ENCODE measurements around the gene AP1S1. TPM values are rescaled to one million over a fixed set of nuclear protein-coding genes. Genes with fewer than 3 reads are reported as not detected.

AP1S1 gene
- total RNA-seq, 1 donor, result 101 TPM

GRCh38 chr7:101156277-101156676 is 2.0 kb downstream of the AP1S1 start:
- peaks cover 3% of the 10 kb centered on the region for H3K27me3 ChIP-seq (ENCODE audit: insufficient read depth, low read length)
- no peak overlapping the region for H3K27ac ChIP-seq (ENCODE audit: low read depth, low read length)
- DNase-seq (ENCODE audit: insufficient read length, low spot score, missing footprints), result peak; percentile 35
- H3K4me2 ChIP-seq (ENCODE audit: insufficient read depth, low read length), result no peak overlapping the region
- H4K20me1 ChIP-seq (ENCODE audit: insufficient read depth, low read length), result peaks cover 20% of the 10 kb centered on the region
- peaks cover 27% of the 10 kb centered on the region for H3K79me2 ChIP-seq (ENCODE audit: insufficient read depth, low read length)
- H2AFZ ChIP-seq (ENCODE audit: low read length), result no peak overlapping the region
- H3K36me3 ChIP-seq (ENCODE audit: insufficient read depth, low read length), result peaks cover 26% of the 10 kb centered on the region
- H3K4me1 ChIP-seq (ENCODE audit: insufficient read depth, low read length), result peaks cover 20% of the 10 kb centered on the region
- no peaks in the 10 kb centered on the region for H3K9me3 ChIP-seq (ENCODE audit: low read depth, low read length)
- TF ChIP-seq CTCF (IDR thresholded peaks at IDR 0.05; ENCODE audit: extremely low read depth, low read depth, low read length), result peak; percentile 28
- no peak overlapping the region for H3K4me3 ChIP-seq (ENCODE audit: insufficient read depth, low read length)

GRCh38 chr7:101156866-101157589 is 2.8 kb downstream of the AP1S1 start:
- H4K20me1 ChIP-seq (ENCODE audit: insufficient read depth, low read length), result peaks cover 24% of the 10 kb centered on the region
- no peak overlapping the region for H3K27ac ChIP-seq (ENCODE audit: low read depth, low read length)
- no peak for TF ChIP-seq CTCF (IDR thresholded peaks at IDR 0.05; ENCODE audit: extremely low read depth, low read depth, low read length)
- no peak overlapping the region for H2AFZ ChIP-seq (ENCODE audit: low read length)
- H3K4me3 ChIP-seq (ENCODE audit: insufficient read depth, low read length), result no peak overlapping the region
- peak; percentile 49 for DNase-seq (ENCODE audit: insufficient read length, low spot score, missing footprints)
- peaks cover 27% of the 10 kb centered on the region for H3K79me2 ChIP-seq (ENCODE audit: insufficient read depth, low read length)
- H3K36me3 ChIP-seq (ENCODE audit: insufficient read depth, low read length), result peaks cover 32% of the 10 kb centered on the region
- peaks cover 20% of the 10 kb centered on the region for H3K4me1 ChIP-seq (ENCODE audit: insufficient read depth, low read length)
- H3K4me2 ChIP-seq (ENCODE audit: insufficient read depth, low read length), result no peak overlapping the region
- peaks cover 3% of the 10 kb centered on the region for H3K27me3 ChIP-seq (ENCODE audit: insufficient read depth, low read length)
- H3K9me3 ChIP-seq (ENCODE audit: low read depth, low read length), result no peaks in the 10 kb centered on the region

- no peak overlapping the region for H2AFZ ChIP-seq (ENCODE audit: low read length)
- TF ChIP-seq CTCF (IDR thresholded peaks at IDR 0.05; ENCODE audit: extremely low read depth, low read depth, low read length), result no peak
- peaks cover 36% of the 10 kb centered on the region for H3K36me3 ChIP-seq (ENCODE audit: insufficient read depth, low read length)
- H3K27me3 ChIP-seq (ENCODE audit: insufficient read depth, low read length), result peaks cover 17% of the 10 kb centered on the region
- H3K27ac ChIP-seq (ENCODE audit: low read depth, low read length), result no peak overlapping the region
- H3K79me2 ChIP-seq (ENCODE audit: insufficient read depth, low read length), result peaks cover 20% of the 10 kb centered on the region
- H4K20me1 ChIP-seq (ENCODE audit: insufficient read depth, low read length), result peaks cover 43% of the 10 kb centered on the region
- DNase-seq (ENCODE audit: insufficient read length, low spot score, missing footprints), result peak; percentile 97
- H3K4me3 ChIP-seq (ENCODE audit: insufficient read depth, low read length), result no peak overlapping the region
- H3K4me2 ChIP-seq (ENCODE audit: insufficient read depth, low read length), result no peak overlapping the region
- no peaks in the 10 kb centered on the region for H3K9me3 ChIP-seq (ENCODE audit: low read depth, low read length)
- H3K4me1 ChIP-seq (ENCODE audit: insufficient read depth, low read length), result peaks cover 20% of the 10 kb centered on the region
Observed at GRCh38 chr7:101159696-101160674, 5.7 kb downstream of the AP1S1 start.

GRCh38 chr7:101160910-101161309 is 6.6 kb downstream of the AP1S1 start:
- Histone ChIP-seq H3K79me2 (ENCODE audit: insufficient read depth, low read length) (peaks cover 10% of the 10 kb centered on the region), H3K36me3 (ENCODE audit: insufficient read depth, low read length) (peaks cover 36% of the 10 kb centered on the region), H4K20me1 (ENCODE audit: insufficient read depth, low read length) (peaks cover 41% of the 10 kb centered on the region), H3K4me1 (ENCODE audit: insufficient read depth, low read length) (peaks cover 14% of the 10 kb centered on the region), H3K27ac (ENCODE audit: low read depth, low read length) (no peak overlapping the region), H3K27me3 (ENCODE audit: insufficient read depth, low read length) (peaks cover 24% of the 10 kb centered on the region), H2AFZ (ENCODE audit: low read length) (no peak overlapping the region), H3K9me3 (ENCODE audit: low read depth, low read length) (no peaks in the 10 kb centered on the region), H3K4me3 (ENCODE audit: insufficient read depth, low read length) (no peak overlapping the region), H3K4me2 (ENCODE audit: insufficient read depth, low read length) (no peak overlapping the region)
- peak; percentile 47 for DNase-seq (ENCODE audit: insufficient read length, low spot score, missing footprints)
- TF ChIP-seq CTCF (IDR thresholded peaks at IDR 0.05; ENCODE audit: extremely low read depth, low read depth, low read length), result no peak

All from osteoblast (primary cell).